GM19455 (cell line): ENCODE results near the gene RAD21L1.

ENCODE experiments used
- ATAC-seq: cut with Tn5 transposase; IDR thresholded peaks from one replicate; pipeline ENCODE4 v1.9.1; 2021; ENCODE audit not compliant: unreplicated experiment

Gene RAD21L1

DNA sequence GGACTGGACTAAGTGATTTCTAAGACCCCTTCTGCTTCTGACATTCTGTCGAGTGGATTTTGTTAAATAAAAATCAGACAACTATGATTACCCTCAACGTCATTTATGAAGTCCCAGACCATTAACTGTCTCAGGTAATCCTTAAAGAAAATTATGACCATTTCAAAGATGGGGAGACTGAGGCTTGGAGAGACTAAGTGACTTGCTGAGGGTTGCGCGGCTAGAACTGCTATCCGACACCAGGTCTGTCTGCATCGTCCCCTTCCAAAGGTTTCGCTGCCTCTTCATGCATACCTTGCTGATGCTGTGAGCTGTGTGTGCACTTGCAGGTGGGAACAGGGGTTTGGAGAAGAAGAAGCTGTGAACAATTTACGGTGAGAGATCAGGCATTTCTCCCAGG lies 43.4 kb downstream of the RAD21L1 start:
- ATAC-seq = no peak

DNA sequence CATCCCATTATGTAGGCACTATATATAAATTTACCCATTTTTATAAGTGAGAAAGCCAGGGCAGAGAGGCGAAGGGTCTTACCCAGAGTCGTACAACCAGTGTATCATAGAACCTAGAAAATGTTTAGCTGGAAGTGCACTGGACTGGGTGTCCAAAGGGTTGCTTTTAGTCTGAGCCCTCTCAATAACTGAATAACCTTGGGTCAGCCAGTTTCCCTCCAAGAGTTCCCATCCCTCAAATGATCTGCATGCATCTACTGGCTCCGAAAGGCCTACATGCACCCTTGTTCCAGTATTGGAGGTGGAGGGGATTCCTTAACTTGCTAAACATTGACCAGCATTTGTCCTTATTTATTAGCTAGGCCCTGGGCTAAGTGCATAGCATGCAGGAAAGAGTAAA lies 44.0 kb downstream of the RAD21L1 start:
- ATAC-seq = no peak

DNA sequence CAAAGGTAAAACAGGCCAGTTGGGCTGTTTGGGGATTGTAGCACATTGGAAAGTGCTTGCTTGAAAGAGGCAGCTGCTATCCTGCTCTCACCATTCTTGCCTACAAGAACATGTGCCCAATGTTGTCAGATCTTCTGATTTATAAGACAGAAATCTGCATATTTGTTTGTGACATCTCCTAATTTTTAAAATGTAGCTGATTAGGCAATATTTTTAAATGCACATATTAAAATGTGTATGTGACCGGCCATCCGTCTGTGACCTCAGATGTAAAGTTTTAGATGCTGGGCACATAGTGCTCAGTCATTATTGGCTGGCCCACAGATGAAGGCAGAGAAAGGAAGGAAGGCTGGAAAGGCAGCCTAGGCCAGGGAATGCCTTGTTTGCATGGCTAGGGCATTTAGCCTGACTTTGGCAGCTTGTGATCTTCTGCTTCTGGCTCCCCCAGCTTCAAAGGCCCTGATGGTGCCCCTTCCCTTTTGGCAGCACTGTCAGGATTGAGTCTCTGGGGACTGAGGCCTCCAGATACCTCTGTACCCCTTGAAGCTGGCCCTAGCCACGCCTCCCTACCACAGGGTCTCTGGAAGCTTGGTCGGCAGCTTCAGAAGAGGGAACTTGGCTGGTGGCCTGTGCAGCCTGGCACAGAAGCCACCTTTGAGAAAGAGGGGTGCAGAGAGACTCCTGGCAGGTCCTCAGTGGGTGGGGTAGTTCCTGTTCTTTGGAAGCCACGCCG lies 46.7 kb downstream of the RAD21L1 start:
- ATAC-seq = no peak

DNA sequence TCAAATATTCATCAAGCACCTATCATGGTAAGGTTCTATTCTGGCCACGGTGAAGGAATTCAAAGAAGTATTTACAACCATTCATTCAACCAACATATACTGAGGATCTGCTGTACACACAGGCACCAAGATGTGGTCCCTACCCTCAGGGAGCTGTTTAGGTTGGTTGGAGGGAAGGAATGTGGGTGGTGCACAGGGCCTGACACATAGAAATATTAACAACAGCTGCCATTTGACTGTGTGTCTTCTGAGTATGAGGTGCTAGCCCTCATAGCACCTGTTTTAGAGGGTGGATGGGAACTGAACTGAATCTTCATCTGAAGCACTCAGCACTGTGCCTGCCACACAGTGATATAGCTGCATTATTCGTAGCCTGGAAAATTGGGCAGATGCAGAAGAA lies 47.5 kb downstream of the RAD21L1 start:
- ATAC-seq = no peak

DNA sequence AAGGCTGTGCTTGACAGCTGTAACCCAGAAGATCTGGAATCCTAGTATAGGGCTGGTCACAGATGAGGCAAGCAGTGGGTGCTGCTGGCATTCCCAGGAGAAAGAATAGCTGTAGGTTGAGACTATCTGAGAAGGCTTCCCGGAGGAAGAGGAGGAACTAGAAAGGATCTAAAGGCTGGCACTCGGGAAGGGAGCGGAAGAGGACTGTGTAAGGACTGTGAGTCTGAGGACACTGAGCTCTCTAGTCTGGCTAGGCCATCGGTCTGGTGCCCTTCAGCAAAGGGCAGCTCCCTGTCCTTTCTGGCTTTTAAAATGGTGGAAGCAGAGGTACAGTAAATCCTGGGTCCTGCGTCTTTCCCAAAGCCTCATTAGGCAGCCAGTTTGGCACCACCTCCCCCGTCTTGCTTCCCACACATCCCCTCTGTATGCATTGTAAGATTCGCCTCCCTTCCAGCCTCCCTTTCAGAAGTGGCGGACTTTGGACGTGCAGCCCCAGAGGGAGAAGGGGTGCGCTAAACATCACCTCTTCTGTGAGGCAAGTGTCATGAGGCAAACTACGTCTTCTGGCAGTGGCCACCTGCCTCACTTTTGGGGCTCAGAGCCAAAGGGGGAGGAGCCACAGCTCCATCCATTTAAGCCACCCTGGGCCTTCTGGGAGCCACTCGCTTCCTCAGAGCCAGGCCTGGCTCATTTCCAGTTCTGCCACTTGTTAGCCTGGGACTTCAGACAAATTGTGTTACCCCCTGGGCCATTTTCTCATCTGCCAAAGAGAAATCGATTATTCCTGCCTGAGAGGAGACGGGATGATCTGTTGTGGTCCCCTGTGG lies 48.9 kb downstream of the RAD21L1 start:
- no peak for ATAC-seq

DNA sequence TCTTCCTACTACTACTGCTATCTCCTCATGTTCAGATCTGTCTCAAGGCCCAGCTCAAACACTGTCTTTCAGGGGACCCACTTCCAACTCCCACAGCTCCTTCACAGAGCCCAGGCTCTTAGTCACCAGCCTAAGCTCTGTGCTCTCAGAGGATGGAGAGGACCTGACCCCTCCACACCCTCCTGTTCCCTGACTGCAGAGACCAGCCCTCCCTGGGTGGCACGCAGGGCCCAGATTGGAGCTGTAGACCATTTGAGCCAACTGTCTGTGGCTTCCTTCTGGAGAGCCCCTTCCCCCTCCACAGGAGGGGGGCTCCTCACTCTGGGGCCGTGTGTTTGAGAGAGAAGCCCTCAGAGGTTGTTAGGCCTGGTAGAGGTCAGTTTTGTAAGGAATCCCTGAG lies 50.1 kb downstream of the RAD21L1 start:
- ATAC-seq = no peak

DNA sequence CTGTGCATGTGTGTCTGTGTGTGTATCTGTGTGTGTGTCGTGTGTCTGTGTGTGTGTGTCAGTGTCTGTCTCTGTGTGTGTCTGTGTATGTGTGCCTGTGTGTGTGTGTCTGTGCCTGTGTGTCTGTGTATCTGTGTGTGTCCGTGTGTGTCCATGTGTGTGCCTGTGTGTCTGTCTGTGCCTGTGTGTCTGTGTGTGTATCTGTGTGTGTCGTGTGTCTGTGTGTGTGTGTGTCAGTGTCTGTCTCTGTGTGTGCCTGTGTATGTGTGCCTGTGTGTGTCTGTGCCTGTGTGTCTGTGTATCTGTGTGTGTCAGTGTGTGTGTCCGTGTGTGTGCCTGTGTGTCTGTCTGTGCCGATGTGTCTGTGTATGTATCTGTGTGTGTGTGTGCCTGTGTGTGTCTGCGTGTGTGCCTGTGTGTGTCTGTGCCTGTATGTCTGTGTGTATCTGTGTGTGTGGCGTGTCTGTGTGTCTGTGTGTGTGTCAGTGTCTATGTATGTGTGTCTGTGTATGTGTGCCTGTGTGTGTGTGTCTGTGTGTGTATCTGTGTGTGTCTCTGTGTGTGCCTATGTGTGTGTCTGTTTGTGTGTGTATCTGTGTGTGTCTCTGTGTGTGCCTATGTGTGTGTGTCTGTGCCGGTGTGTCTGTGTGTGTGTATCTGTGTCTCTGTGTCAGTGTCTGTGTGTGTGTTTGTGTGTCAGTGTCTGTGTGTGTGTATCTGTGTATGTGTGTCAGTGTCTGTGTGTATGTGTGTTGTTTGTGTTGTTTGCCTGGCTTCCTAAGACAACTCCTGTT lies 51.9 kb downstream of the RAD21L1 start:
- no peak for ATAC-seq

DNA sequence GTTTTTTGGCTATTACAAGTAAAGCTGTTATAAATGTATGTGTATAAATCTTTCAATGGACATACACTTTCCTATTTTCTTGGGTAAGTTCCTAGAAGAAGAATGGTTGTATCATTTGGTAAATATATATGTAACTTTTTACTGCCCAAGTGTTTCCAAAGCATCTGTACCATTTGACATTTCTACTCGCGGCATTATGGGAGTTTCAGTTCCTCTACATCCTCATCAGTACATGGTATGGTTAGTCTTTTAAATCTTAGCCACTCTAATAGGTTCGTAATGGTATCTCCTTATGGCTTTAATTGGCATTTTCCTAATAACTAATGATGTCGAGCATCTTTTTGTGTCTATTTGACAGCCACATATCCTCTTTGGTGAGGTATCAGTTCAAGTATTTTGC lies 53.1 kb downstream of the RAD21L1 start:
- no peak for ATAC-seq

DNA sequence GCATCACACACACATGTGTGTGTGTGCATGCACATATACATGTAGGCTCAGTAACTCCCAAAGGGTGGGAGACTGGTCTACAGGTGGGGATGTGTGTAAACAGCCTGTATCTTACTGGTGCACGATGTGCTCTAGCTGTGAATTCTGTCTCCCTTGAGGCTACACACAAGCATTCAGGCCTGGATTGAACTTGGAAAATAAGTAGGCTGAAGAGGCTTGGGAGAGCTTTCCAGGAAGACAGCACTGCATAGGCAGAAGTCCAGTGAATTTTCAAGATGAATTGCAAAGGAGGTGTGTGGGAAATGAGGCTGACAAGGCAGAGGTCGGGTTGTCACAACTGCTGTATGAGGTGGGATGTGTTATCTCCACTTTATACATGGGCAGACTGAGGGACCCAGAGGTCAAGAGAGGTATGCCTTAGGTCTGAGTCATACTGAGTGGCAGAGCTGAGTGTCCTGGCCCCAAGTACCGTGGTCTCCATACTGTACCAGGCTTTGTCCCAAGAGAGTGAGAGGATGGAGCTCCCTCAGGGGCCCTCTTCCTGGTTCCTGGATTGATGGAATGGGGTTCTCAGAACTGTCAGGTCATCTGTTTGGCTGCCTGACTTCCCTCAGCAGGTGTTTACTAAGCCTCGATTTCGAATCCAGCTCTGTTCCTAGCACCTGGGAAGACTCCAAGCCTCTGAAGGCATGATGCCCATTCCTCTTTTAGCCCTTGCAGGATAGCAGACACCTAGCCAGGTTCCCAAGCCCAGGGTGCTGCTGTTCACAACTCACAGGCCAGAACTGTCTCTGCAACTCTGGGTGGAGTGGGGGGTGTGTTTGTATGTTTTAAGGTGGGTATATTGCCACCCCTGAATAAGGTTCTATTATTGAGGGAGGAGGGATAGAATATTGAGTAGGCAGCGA lies 54.6 kb downstream of the RAD21L1 start:
- no peak for ATAC-seq

DNA sequence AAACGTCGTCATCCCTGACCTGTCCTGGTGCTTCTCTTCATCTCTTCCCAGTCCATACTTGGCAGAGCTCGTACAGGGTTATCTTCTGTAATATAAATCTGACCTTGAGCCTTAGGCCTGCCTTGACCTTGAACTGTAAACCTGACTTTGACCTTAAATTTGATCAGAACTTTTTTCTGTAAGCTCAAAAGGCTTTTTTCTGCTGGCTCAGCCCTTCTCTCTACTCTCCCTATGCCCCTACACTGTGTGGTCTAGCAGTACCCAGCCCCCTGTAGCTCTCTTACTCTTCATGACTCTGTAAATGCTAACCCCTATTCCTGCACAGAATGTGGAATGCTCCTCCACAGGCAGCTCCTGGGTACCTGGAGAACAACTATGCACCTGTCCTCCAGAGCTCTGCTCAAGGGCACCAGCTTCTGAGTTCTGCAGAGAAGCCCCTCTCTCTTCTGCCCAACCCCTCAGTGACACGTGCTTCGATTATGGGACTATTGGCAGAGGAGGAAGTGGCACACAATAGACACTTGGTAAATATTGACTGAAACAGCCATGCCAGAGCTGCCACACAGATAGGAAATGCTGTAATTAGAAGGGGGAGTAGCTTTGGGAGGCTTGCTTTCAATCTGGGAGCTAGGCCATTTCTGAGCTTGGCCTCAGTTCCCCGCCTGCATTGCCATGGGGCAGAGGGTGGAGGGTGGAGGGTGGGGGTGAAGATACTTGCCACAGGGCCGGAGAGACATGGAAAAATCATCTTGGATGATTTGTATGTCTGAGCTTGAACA lies 55.6 kb downstream of the RAD21L1 start:
- ATAC-seq = no peak

DNA sequence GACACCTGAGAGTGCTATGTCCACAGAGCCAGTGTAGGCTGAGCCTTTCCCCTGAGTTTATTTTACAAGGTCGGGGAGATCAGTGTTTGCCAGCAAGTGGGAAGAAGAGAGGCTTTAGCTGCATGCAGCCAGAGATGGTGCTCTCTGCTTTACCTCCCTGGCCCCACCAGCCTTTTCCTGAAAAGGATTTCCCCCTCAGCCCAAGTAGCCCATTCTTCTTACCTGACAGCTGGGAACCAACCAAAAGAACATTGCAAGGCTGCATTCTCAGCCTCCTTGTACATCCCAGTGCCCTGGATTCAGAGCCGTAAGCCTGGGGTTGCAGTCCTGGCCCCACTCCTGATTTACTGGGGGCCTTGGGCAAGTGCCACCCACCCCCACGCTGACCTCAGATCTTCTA lies 57.1 kb downstream of the RAD21L1 start:
- ATAC-seq = no peak

DNA sequence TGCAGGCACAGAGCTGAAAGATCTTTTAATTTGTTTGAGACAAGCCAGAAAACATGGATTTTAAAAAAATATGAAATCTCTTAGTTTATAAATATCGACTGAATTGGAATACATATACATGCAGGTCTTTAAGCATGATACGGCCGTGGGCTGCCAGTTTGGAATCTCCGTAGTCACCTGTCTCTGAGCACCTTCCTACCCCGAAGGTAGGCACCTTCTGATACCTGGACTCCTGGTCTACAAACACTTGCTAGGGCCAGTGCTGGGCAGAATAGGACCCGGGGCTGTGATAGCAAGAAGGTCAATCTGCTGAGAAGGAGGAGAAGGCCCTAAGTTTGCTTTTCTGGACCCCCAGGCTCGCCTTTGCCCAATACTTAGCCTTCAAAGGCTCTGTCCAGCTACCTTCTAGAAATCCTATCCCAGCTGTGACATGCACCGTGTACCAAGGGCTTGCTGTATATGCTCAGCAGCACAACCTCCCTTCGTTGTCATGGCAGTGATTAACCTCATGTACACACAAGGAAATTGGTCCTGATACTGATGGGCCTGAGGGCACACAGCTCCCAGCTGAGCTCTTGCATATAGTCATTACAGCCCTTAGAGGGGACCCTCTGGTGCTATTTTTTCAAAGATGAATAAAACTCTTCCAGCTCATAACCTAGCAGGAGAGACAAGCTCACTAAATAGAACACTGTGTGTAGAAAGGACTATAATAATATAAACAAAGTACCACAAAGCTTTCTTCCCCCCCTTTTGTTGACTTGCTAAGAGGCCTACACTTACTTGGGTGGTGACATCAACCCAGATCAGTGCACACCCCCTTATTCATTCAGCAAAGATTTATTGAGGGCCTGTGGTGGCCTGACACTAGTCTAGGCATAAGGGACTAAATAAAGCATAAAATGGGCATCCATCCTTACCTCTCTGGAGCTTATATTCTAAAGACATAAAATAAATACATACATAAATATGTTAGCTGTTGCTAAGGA lies 58.0 kb downstream of the RAD21L1 start:
- ATAC-seq = no peak

DNA sequence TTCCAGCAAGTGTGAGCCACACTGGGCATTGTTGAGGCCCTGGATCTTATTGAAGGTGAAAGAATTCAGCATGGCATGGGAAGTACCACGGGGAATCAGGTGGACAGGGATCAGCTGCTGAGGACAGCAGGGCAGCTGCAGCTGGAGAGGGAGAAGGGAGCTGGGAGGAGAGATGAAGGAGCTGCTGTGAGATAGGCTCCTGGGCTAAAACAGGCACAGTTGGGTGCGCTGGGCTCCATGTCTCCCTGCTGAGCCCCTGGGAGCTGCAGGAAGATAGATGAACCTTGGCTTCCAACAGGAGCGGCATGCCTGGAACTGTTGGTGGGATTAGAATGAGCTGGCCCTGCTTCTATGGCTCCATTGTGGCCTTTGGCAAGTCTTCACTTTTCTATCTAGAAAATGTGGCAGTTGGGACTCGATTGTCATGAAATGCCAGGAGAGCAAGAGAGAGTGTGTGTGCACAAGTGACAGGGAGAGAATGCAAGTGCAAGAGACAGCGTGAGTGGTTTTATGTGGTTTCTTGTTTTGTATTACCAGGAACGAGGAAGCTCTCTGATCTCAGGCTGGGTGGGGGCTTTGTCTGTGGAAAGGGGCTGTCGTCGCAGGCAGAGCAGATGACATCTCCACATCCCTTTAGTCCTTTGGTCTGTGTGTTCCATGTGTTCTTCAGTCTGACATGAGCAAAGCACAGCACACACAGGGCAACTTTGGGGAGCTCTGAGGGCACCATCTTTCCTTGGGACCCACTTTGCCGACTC lies 60.6 kb downstream of the RAD21L1 start:
- no peak for ATAC-seq

DNA sequence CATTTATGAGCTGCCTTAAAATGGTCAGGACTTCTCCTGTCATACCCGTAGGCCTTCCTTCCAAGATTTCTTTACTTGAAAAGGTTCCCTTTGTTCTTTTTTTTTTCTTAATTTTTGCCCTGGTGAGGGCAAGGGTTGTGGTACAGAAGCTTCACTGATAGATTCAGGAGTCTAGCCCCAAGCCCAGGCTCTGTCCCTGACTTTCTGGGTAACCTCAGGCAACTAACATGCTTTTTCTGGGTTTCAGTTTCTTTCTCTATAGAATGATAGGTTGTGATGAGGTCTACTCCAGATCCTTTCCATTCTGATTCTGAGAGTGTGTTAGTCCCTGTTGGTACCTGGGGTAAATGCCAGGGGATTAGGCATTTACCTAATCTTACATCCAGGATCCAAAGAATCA lies 61.5 kb downstream of the RAD21L1 start:
- no peak for ATAC-seq

DNA sequence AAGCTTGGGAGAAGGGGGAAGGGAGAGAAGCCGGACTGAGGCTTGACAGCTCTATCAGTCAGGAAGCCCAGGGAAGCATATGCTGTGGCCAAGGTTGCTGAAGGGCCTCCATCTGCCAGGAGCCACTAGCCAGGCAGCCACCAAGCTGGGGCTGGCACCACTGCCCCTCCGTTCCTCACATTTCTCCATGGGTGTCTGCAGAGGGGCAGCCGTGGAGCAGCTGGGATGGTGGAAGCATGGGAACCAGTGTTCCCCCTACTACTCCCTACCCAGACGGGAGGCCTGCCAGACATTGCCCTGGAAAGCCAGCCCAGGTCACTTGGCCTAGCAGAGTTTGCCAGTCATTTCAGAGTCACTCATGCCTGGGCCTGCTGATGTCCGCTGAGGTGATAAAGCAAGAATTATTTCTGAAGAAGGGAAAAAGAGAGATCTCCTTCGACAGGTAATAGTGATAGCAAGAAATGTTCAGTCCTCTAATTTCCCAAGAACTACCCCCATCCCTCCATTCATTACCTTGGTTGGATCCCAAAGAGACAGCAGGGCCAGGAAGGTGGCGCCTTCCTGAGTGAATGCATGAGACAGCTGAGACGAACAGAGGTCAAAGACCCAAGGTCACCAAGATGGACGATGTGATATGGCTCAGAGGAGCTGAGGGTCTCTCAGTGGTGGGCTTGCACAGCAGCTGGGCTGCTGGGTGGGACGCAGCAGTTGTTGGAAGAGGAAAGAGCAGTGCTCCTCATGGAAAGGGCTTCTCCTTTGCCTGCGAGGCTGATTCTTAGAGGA lies 62.1 kb downstream of the RAD21L1 start:
- ATAC-seq = no peak

DNA sequence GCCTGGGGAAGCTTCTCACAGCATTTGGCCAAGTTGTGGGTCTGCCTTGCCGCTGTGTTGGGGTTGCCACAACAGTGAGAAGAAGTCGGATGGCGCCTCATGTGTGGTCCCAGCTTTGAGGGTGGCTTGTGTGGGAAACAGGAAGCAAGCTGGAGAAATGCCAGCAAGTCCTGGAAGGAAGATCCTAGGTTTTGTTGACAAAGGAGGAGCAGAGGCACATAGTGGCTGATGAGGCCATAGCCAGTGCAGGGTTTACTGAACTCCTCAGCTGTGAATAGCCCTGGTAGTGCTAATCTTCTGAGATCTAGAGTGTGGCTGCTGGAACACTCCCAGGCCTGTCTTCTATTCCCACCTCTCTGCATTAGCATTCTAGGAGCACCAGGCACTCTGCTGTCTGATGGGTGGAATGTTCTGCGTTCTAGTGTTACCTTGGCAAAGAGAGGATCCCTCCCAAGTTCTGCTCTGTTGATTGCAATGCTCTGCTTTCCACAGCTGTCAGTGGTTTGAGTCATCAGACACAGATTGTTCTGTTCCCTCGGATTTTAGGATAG lies 65.4 kb downstream of the RAD21L1 start:
- no peak for ATAC-seq

DNA sequence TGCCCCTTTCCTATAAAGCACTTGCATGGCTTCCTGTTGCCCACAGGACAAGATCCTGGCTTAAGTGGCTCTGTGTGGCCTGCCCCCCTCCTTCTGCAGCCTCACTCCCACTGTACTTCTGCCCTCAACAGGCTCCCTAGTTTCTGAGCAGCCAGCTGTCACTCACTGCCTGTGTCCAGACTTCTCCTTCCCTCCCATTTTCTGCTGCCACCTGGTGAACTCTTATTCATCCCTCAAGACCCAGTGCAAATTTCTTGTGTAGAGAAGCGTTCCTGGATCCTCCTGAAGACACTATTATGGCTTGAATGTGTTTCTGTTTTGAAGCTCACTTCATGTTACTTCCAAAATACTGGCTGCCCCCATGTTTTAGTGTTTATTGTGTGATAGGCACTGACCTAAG lies 66.8 kb downstream of the RAD21L1 start:
- no peak for ATAC-seq
